ENCODE measurements around the gene ZFP64. TPM values are rescaled to one million over a fixed set of nuclear protein-coding genes. Genes with fewer than 3 reads are reported as not detected.
"Not testable (repeated sequence)": the region's sequence is repeated elsewhere in the genome, so short reads cannot be mapped to it uniquely, and the experiment has no call there.

The ZFP64 gene
- total RNA-seq, 2 donors from 2014 or later, result 11.5 to 14.4 TPM

DNA sequence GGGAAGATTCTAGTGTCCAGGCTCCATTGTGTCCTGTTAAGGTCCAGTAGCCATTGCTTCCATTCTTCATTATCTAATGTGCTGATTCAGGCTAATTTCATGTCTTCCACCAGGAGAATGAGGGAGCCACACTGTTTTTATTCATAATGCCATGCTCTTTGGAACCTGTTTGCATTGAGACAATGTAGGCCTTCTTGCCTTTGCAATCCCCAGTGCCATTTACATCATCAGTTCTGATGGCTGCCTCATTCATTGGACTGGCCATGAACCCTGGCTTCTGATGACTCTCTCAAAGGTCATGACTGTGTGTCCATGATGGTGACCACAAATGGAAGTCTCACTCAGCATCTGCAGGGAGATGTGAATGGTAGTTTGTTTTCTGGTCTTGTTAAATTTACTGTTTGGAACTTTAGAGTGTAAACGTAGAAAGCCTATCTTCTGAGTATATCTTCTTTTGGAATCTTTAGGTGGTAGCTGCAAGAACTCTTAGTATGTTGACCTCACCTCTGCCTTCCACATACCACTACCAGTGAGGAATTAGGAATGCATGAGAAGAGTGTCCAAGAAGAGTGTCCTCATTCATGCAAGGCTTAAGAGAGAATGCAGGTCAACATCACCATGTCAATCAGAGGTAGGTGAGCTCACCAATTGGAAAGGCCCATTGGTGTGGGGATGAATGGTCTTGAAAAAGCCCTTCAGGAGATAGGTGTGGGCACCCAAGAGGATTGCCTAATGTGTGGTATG lies 42.9 kb upstream of the ZFP64 start:
- Histone ChIP-seq H3K4me1 (ENCODE audit: control insufficient read depth in 1 of 2, low read depth in 2 of 2) (no peaks in the 10 kb centered on the region), H3K27ac (no peak overlapping the region), H3K36me3 (no peaks in the 10 kb centered on the region), H3K4me3 (no peak overlapping the region), H3K9me3 (no peaks in the 10 kb centered on the region), H3K27me3 (replicated peaks; ENCODE audit: insufficient read depth) (no peaks in the 10 kb centered on the region)
- DNase-seq (ENCODE audit: low spot score) (no peak), ATAC-seq (ENCODE audit: insufficient number of reproducible peaks, low FRiP score, low read depth) (no peak)
- no peak for TF ChIP-seq CTCF (IDR thresholded peaks at IDR 0.05)

DNA sequence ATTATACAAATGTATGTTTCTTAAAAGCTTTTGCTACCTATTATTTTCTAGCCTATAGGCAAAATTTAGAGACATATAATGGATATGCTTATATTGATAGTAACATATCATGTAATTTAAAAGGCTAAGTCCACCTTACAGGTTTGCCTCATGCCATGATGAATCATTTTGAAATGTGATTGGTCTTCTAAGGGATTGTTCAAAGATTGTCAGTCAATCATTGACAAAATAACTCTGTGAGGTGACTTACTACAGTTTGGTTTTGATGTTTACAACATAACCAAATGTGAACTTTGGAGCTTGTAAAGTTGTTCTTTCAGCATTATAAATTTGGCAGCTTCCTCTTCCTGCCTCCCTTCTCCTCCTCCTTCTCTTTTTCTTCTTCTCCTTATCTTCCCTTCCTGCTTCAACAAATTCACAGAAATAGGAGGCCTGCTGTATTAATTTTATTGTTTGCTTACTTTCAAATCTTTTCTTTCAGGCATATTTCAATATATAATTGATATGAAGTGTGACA lies 39.7 kb upstream of the ZFP64 start:
- H3K4me1 ChIP-seq (ENCODE audit: control insufficient read depth in 1 of 2, low read depth in 2 of 2), result no peaks in the 10 kb centered on the region
- no peak for ATAC-seq (ENCODE audit: insufficient number of reproducible peaks, low FRiP score, low read depth)
- H3K9me3 ChIP-seq, result no peaks in the 10 kb centered on the region
- no peak for DNase-seq (ENCODE audit: low spot score)
- H3K36me3 ChIP-seq, result no peaks in the 10 kb centered on the region
- TF ChIP-seq CTCF (IDR thresholded peaks at IDR 0.05), result no peak
- H3K27me3 ChIP-seq (replicated peaks; ENCODE audit: insufficient read depth), result no peaks in the 10 kb centered on the region
- no peak overlapping the region for H3K4me3 ChIP-seq
- H3K27ac ChIP-seq, result no peak overlapping the region

DNA sequence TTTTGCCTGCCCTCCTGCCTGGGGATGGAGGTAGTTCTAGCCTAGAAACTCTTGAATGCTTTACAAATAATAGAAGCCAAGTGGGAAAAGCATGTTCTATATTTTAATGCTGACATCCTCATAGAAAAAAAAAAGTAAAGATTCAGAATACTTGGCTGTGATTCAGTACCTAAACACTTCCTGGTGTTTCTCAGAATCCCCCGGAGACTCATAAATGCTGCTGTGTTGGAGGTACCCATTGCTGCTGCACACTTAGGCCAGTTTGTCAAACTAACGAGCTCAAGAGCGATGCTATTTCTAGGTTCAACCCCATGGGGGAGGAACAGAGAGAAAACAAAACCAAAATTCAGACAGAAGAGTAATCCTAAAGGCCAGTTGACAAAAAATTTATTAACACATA lies 38.8 kb upstream of the ZFP64 start:
- no peak for ATAC-seq (ENCODE audit: insufficient number of reproducible peaks, low FRiP score, low read depth)

DNA sequence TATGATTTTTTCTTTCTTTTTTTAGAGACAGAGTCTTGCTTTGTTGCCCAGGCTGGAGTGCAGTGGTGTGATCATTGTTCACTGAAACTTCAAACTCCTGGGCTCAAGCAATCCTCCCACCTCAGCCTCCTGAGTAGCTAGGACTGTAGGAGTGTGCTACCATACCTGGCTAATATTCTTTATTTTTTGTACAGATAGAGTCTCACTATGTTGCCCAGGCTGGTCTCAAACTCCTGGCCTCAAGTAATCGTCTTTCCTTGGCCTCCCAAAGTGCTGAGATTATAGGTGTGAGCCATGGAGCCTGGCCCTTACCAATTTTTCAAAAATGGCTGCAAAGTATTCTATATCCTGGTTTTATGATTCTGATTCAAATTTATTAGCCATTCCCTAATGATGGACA lies 37.8 kb upstream of the ZFP64 start:
- not testable (repeated sequence) for H3K27me3 ChIP-seq (replicated peaks; ENCODE audit: insufficient read depth); H3K4me3 ChIP-seq; H3K4me1 ChIP-seq (ENCODE audit: control insufficient read depth in 1 of 2, low read depth in 2 of 2); DNase-seq (ENCODE audit: low spot score); H3K36me3 ChIP-seq; H3K27ac ChIP-seq; H3K9me3 ChIP-seq; ATAC-seq (ENCODE audit: insufficient number of reproducible peaks, low FRiP score, low read depth)

More for the DNA sequence above, 38.8 kb upstream of the ZFP64 start:
- no peaks in the 10 kb centered on the region for H3K36me3 ChIP-seq
- no peak for TF ChIP-seq CTCF (IDR thresholded peaks at IDR 0.05)
- H3K4me3 ChIP-seq, result no peak overlapping the region
- H3K4me1 ChIP-seq (ENCODE audit: control insufficient read depth in 1 of 2, low read depth in 2 of 2), result no peaks in the 10 kb centered on the region
- H3K9me3 ChIP-seq, result no peaks in the 10 kb centered on the region
- no peaks in the 10 kb centered on the region for H3K27me3 ChIP-seq (replicated peaks; ENCODE audit: insufficient read depth)
- no peak overlapping the region for H3K27ac ChIP-seq
- DNase-seq (ENCODE audit: low spot score), result no peak

- DNase-seq (ENCODE audit: low spot score) (no peak), ATAC-seq (ENCODE audit: insufficient number of reproducible peaks, low FRiP score, low read depth) (no peak)
- no peak overlapping the region for H3K27ac ChIP-seq
- no peak overlapping the region for H3K4me3 ChIP-seq
- no peaks in the 10 kb centered on the region for H3K4me1 ChIP-seq (ENCODE audit: control insufficient read depth in 1 of 2, low read depth in 2 of 2)
- no peaks in the 10 kb centered on the region for H3K9me3 ChIP-seq
- no peaks in the 10 kb centered on the region for H3K36me3 ChIP-seq
- no peaks in the 10 kb centered on the region for H3K27me3 ChIP-seq (replicated peaks; ENCODE audit: insufficient read depth)
- TF ChIP-seq CTCF (IDR thresholded peaks at IDR 0.05), result no peak
These were observed 34.8 kb upstream of the ZFP64 start for GRCh38 chr20:52226370-52226769.

DNA sequence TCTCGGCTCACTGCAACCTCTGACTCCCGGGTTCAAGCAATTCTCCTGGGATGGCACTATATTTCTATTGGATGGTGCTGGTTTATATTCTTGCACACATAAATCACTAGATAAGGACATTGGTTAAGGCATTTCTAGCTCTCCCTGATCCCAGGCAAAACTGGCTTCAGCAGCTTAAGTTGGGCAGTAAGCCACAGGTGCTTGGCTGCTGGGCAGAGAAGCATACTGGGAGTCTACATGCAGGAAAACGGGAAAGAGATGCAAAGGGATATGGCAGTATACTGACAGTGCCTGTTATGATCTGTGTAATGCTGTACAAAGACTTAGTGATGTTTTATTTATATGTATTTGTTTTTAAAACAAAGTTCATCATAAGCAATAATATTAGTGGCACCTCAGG lies 33.3 kb upstream of the ZFP64 start:
- Histone ChIP-seq H3K27me3 (replicated peaks; ENCODE audit: insufficient read depth) (no peaks in the 10 kb centered on the region), H3K36me3 (no peaks in the 10 kb centered on the region), H3K4me1 (ENCODE audit: control insufficient read depth in 1 of 2, low read depth in 2 of 2) (no peaks in the 10 kb centered on the region), H3K27ac (no peak overlapping the region), H3K9me3 (no peaks in the 10 kb centered on the region), H3K4me3 (no peak overlapping the region)
- DNase-seq (ENCODE audit: low spot score) (no peak), ATAC-seq (ENCODE audit: insufficient number of reproducible peaks, low FRiP score, low read depth) (no peak)
- no peak for TF ChIP-seq CTCF (IDR thresholded peaks at IDR 0.05)

DNA sequence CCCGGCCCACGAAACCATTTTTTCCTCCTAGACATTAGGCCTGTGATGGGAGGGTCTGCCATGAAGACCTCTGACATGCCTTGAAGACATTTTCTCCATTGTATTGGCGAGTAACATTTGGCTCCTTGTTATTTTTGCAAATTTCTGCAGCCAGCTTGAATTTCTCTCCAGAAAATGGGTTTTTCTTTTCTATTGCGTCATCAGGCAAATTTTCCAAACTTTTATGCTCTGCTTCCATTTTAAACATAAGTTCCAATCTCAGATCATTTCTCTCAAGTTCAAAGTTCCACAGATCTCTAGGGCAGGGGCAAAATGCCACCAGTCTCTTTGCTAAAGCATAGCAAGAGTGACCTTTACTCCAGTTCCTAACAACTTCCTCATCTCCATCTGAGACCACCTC lies 29.8 kb upstream of the ZFP64 start:
- not testable (repeated sequence) for H3K4me1 ChIP-seq (ENCODE audit: control insufficient read depth in 1 of 2, low read depth in 2 of 2); ATAC-seq (ENCODE audit: insufficient number of reproducible peaks, low FRiP score, low read depth); DNase-seq (ENCODE audit: low spot score); H3K4me3 ChIP-seq; H3K27me3 ChIP-seq (replicated peaks; ENCODE audit: insufficient read depth); H3K9me3 ChIP-seq; H3K27ac ChIP-seq; H3K36me3 ChIP-seq

GRCh38 chr20:52220891-52221290 lies 29.3 kb upstream of the ZFP64 start:
- H3K27me3 ChIP-seq (replicated peaks; ENCODE audit: insufficient read depth); H3K27ac ChIP-seq; H3K9me3 ChIP-seq; H3K4me1 ChIP-seq (ENCODE audit: control insufficient read depth in 1 of 2, low read depth in 2 of 2); DNase-seq (ENCODE audit: low spot score); H3K36me3 ChIP-seq; ATAC-seq (ENCODE audit: insufficient number of reproducible peaks, low FRiP score, low read depth); H3K4me3 ChIP-seq: not testable (repeated sequence)
